Activated T-cell treated with anti-CD3 and anti-CD28 coated beads, Interleukin-2, amount 50 U/mL, for 1 hour (primary cell): ENCODE data around the gene CCDC33.

ENCODE experiments used
- DNase-seq: peaks from one replicate; pipeline ENCODE4 v3.0.0-alpha.2; 2020

Gene CCDC33

GRCh38 chr15:74235962-74236361, at the start of gene CCDC33:
Gene CCDC33 (plus strand): TSS chr15:74236326. CDS start chr15:74236720, 394 bp downstream.
- no peak for DNase-seq

- no peak for DNase-seq
Observed at GRCh38 chr15:74188216-74188615, 47.9 kb upstream of the CCDC33 start.

DNA sequence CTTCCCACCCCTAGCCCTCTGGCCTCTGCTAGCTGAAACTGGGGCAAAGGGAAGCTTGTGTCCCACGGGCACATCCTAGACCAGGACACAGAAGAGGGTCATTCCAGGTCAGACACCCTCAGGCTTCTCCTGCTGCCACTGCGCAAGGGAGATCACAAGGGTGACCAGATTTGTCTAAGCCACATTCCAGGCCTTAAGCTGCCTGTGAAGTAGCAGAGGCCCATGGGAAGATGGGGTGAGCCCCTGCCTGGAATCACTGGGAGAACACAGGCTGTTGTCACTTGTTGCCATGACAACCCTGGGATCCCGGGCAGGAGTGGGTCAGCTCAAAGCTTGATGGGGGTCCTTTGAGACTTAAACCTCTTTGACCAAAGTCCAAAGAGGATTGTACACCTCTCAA, 44.3 kb upstream of the CCDC33 start:
- no peak for DNase-seq

DNA sequence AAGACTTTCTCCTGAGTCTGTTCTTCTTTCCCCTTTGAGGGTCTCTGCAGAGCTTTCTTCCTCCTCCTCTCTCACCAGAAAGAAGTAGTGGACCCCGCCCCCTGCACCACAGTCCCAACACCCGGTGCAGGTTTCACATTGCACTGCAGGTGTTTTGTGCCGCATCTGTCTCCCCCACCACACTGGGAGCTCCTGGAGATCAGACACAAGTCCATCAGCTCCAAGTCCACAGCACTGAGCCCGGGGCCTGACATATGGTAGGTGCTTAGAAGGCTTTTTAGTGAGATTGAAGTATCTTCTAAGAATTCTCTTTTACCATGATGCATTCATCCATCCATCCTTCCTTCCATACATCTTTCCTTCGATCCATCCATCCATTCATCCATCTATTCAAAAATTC, 43.4 kb upstream of the CCDC33 start:
- no peak for DNase-seq

GRCh38 chr15:74193299-74193718, 42.8 kb upstream of the CCDC33 start:
- DNase-seq: no peak

GRCh38 chr15:74193905-74194304, 42.2 kb upstream of the CCDC33 start:
- no peak for DNase-seq

- no peak for DNase-seq
Observed at GRCh38 chr15:74194572-74195559, 41.3 kb upstream of the CCDC33 start.

DNA sequence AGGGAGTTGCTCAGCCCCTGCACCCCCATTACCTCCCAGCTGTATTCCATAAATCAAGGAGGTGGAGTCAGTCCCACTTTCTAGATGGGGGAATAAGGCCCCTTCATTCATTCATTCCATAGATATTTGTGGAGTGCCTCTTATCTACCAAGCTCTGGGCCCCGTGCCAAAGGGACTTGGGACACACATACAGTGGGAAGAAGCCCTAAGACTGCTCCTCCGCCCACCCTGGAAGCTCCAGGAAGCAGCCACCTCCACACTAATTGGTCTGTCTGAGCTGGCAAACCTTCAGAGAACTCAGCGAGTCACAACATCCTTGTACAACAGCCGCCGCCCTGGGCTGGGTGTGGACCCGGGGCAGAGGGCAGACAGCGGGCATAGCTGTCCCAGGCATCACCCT, 40.0 kb upstream of the CCDC33 start:
- no peak for DNase-seq

GRCh38 chr15:74197176-74197965, 38.8 kb upstream of the CCDC33 start:
- no peak for DNase-seq

- no peak for DNase-seq
Observed at GRCh38 chr15:74199297-74199652, 36.9 kb upstream of the CCDC33 start.

GRCh38 chr15:74200412-74200815, 35.7 kb upstream of the CCDC33 start:
- no peak for DNase-seq

GRCh38 chr15:74200871-74201419, 35.2 kb upstream of the CCDC33 start:
- DNase-seq: no peak

DNA sequence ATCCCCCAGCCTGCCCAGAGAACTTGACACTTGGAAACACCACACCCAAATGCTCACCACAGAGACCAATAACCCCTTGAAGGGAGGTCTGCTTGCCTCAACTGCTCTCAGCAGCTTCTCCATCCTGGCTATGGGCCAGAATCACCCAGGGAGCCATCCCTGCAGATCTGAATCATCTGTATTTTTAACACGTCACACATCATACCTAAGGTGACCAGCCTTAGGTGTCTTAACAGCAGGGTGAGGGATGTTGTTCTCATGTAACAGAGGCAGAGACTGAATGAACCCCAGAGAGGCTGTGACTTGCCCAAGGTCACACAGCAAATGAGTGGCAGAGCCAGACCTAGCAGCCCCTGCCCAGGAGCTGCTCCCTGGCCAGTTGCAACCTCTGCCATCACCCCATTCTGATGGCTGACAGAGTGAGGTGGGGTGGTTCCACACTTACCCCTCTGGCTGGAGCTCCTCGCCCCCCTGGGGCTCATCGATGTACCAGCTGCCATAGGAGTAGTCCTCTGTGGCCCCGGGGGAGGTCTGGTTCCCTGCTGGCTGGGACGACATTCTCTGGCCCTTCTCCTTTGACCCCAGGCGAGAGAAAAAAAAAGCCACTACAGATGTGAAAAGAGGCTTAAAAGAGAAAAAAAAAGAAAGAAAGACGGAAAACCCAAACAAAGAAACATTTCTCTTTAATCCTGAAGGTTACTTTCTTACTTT, 34.3 kb upstream of the CCDC33 start:
- DNase-seq: no peak

GRCh38 chr15:74202452-74203401, 33.4 kb upstream of the CCDC33 start, which contains the start of gene STRA6:
Gene STRA6 (minus strand): TSS chr15:74202787. CDS start chr15:74202267, 520 bp downstream.
- no peak for DNase-seq

DNA sequence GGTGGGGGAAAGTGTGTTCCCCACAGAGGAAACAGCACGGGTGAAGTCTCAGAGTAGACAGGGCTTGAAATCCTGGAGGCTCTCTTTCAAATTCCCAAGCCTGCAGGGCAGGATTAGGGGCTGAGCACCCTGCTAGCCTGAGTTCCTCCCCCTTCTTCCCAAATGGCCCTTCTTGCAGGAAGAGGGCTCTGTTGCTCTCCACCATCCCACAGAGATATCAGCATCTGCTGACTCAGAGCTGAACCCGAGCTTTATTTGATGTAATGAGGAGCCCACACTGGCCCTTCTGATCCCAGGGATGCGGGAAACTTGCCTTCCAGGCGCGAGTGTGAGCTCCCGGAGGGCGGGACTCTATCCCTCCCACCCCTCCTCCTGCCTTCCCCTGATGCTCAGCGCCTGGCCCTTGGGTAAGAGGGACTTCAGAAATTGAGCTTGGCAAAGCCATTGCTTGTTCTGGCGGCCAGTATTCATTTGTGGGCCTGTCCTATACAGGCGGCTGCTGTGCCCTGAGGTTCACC, 32.2 kb upstream of the CCDC33 start:
- no peak for DNase-seq

- DNase-seq: no peak
Observed at GRCh38 chr15:74205582-74205947, 30.6 kb upstream of the CCDC33 start.

DNA sequence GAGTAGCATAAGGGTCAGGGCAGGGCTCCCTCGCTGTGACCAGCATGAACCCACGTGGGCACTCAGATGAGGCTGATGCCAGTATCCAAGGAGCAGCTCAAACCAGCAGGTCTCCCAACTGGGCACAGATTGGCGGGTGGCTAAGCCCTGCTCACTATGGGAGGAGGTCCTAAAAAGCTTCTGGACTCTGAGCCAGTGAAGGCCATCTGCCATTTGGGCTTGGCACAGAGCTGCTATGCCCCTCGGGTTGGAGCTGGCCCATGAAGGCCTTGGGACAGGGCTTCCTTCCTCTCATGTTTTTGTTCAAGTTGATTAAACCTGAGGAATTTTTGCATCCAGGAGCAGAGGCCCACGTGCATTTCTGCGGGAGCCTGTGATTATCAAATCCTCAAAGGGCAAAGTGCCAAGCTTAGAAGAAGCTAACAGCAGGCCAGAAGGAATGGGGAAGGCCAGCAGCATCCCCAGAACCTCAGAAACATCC, 29.3 kb upstream of the CCDC33 start:
- no peak for DNase-seq

DNA sequence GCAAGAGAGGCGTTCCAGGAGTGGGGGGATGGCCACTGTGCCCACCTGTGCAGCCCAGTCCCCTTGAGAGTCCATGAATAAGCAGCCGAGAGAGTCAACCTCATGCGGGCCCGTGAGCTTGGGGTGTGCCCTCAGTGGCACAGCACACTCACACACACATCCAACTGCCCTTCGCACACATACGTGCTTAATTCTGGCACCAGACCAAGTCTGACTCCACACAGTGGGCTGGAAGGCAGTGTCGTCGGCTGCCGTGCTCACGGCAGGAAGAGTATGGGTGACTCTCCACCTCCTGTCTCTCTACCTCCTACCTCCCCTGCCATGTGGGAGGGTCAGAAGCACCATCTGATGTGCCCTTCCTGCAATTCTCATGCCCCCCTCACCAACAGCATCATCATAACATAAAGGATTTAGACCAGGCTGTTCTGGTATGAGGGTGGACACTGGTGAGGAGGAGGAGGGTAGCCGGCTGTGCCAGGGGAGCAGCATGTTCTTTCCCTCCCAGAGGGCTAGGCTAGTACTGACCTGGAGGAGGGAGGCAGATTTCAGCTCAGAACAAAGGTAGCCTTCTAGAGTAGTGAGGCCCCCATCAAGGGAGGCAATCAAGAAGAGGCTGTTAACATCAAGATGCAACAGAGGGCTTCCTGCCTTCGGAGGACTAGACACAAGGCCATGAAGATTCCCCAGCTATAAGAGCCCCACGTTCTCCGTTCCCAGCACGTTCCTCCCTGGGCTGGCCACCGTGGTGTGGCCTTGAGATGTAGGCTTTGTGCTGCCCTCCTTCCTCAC, 28.3 kb upstream of the CCDC33 start:
- DNase-seq: no peak

DNA sequence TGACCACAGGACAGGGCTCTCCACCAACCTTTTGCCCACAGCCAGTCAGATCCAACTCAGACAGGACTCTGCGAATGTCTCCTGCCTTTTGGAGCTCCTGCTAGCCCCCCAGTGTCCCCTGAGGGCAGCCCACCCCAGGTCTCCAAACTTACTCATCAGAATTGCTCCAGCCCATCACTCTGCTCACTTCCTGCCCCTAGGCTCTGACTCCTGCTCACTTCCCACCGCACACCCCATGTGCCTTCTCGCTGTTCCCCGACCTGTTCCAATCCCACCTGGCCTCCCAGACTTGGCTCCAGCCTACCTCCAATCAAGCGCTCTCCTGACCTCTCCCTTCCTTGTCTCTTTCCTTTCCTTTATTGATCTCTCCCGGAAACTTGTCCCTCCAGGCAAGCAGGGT, 27.6 kb upstream of the CCDC33 start:
- DNase-seq: no peak

DNA sequence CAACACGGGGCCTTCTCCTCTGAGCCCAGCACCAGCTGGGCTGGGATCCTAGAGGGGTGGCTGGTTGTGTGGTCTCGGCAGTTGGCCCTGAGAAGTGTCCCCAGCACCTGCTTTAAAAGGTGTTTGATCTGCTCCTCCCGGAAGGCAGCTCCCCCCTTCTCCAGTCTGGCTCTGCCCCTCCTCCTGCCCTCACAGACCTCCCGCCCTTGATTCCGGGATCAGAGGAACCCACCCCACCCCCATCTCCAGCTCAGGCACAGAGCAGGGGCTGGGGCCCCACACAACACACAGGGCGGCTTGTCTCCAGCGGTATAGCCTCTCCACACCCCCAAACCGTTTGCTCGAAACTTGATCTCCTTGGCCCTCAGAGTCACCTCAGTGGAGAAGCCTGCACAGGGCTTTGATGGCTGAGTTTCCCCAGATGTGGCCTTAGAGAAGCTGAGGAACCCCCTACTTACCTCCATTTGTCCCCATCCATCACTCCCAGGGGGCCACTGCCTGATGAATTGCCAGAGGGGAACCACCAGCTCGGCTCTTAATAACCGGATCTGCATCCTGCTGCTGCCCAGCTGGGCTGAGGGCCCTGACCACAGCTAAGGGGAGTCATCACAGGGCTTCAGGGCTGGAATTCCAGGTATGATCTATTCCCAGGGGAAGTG, 27.1 kb upstream of the CCDC33 start:
- no peak for DNase-seq
